Measurements from ENCODE around the gene PARD3.

- TF ChIP-seq CTCF (IDR thresholded peaks at IDR 0.05) (no peak), POLR2A (IDR thresholded peaks at IDR 0.05) (no peak)
Observed at GRCh38 chr10:34191406-34191805, 623.7 kb downstream of the PARD3 start.
